GM04504 (cell line): ENCODE results near the gene DOP1A.

Source experiments
- DNase-seq: peaks from one replicate; pipeline ENCODE4 v3.0.0-alpha.2; 2012; ENCODE audit warnings: low read depth

DOP1A gene

GRCh38 chr6:83071707-83072106, 4.2 kb downstream of the DOP1A start:
- DNase-seq = no peak

- no peak for DNase-seq
These were observed 5.3 kb downstream of the DOP1A start for GRCh38 chr6:83072726-83073125.

GRCh38 chr6:83073615-83074014, 6.1 kb downstream of the DOP1A start:
- DNase-seq = no peak

GRCh38 chr6:83083476-83083875, 16.0 kb downstream of the DOP1A start:
- DNase-seq = no peak

- DNase-seq = no peak
These were observed 19.3 kb downstream of the DOP1A start for GRCh38 chr6:83086751-83087150.

- no peak for DNase-seq
These were observed 25.4 kb downstream of the DOP1A start for GRCh38 chr6:83092756-83093399.

GRCh38 chr6:83096791-83097190, 29.3 kb downstream of the DOP1A start:
- DNase-seq = no peak

GRCh38 chr6:83097204-83097603, 29.7 kb downstream of the DOP1A start:
- DNase-seq = no peak

- DNase-seq = no peak
These were observed 30.2 kb downstream of the DOP1A start for GRCh38 chr6:83097675-83098074.

- DNase-seq = no peak
These were observed 31.1 kb downstream of the DOP1A start for GRCh38 chr6:83098589-83098988.

GRCh38 chr6:83108378-83108777, 40.9 kb downstream of the DOP1A start:
- DNase-seq = no peak

- DNase-seq = no peak
These were observed 45.8 kb downstream of the DOP1A start for GRCh38 chr6:83113258-83113657.

- no peak for DNase-seq
These were observed 46.7 kb downstream of the DOP1A start for GRCh38 chr6:83114164-83114563.

GRCh38 chr6:83117802-83118201, 50.3 kb downstream of the DOP1A start:
- DNase-seq = no peak

- DNase-seq = no peak
These were observed 52.4 kb downstream of the DOP1A start for GRCh38 chr6:83119742-83120300.

- DNase-seq = no peak
These were observed 57.1 kb downstream of the DOP1A start for GRCh38 chr6:83124553-83124952.

- DNase-seq = no peak
These were observed 58.0 kb downstream of the DOP1A start for GRCh38 chr6:83125425-83125824.

- no peak for DNase-seq
These were observed 58.8 kb downstream of the DOP1A start for GRCh38 chr6:83126223-83126622.

- no peak for DNase-seq
These were observed 59.3 kb downstream of the DOP1A start for GRCh38 chr6:83126807-83127206.

GRCh38 chr6:83127258-83127657, 59.8 kb downstream of the DOP1A start:
- DNase-seq = no peak

- DNase-seq = no peak
These were observed 60.5 kb downstream of the DOP1A start for GRCh38 chr6:83127976-83128375.

GRCh38 chr6:83132121-83132520, 64.7 kb downstream of the DOP1A start:
- DNase-seq = no peak

GRCh38 chr6:83138118-83138722, 70.7 kb downstream of the DOP1A start:
- DNase-seq = no peak

- DNase-seq = no peak
These were observed 71.3 kb downstream of the DOP1A start for GRCh38 chr6:83138758-83139157.
